Measurements from ENCODE around the gene CRYBG2.

The CRYBG2 gene

DNA sequence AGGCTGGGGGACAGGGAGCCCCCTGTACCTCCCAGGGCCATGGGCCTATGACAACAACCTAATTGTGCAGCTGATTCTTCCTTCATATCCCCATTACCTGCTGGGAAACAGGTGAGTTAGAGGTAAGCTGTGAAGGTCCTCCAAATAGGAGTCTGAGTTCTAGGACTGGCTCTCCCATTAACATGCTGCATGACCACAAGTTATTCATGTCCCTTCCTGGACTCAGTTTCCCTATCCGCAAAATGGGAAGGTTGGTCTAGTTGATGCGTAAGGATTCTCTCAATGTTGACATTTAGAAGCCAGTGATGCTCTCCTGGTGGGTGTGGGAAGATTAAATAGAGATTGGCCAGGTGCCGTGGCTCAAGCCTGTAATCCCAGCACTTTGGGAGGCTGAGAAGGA, 14.6 kb upstream of the CRYBG2 start:
- no peak for DNase-seq (ENCODE audit: low spot score)

DNA sequence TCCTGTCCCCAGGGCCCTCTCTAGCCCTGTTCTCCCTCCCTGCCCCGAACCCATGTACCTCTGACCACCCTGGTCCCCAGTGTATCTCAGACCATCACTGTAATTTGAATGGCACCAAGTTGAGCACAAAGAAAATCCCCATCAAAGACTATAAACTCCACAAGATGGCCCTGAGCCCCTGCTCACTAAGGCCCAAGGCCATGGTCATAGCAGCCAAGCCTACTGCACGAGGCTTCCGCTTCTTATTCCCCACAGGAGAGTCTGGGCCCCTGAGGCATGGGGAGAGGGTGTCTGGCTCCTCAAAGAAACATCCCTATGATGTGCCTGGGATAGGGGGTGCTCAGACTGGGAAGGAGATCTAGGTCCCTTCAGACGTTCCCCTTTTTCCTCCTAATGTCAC, 14.1 kb upstream of the CRYBG2 start:
- DNase-seq (ENCODE audit: low spot score) = no peak

DNA sequence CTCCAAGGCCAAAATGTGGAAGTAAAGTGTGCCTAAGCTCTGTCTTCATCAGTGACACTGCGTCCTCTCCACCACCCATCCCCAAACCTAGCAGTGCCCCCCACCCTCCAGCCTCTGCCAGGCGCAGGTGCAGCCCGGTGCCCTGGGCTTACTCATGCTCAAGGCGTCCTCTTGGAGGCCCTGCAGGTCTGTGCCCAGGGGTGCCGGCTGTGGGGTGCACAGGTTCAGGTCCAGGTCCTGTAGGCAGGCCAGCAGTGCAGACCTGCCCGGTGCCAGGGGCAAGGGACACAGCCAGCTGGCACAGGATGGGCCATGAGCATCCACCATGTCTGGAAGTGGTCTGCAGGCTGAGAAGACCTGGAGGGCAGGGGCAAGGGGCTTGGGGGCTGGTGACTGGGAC, 13.5 kb upstream of the CRYBG2 start:
- DNase-seq (ENCODE audit: low spot score) = no peak

DNA sequence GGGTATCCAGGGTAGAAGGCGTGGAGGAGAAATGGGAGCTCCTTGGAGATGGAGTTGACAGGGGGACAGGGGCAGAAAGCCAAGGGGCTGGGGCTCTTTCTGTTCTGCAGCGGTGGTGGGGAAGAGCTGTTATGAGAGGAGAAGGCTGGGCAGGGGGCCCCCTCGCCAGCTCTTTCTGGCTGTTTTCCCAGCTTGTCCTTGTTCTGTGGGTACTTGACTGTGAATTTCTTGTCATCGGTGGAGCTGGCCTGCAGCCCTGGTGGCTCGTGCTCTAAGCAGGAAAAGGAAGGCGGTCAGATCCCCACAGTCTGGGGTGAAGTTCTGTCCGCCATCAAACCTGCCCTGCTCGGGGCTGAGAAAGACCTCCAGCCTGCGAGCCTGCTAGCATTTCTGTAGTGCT, 11.0 kb upstream of the CRYBG2 start:
- DNase-seq (ENCODE audit: low spot score) = no peak

DNA sequence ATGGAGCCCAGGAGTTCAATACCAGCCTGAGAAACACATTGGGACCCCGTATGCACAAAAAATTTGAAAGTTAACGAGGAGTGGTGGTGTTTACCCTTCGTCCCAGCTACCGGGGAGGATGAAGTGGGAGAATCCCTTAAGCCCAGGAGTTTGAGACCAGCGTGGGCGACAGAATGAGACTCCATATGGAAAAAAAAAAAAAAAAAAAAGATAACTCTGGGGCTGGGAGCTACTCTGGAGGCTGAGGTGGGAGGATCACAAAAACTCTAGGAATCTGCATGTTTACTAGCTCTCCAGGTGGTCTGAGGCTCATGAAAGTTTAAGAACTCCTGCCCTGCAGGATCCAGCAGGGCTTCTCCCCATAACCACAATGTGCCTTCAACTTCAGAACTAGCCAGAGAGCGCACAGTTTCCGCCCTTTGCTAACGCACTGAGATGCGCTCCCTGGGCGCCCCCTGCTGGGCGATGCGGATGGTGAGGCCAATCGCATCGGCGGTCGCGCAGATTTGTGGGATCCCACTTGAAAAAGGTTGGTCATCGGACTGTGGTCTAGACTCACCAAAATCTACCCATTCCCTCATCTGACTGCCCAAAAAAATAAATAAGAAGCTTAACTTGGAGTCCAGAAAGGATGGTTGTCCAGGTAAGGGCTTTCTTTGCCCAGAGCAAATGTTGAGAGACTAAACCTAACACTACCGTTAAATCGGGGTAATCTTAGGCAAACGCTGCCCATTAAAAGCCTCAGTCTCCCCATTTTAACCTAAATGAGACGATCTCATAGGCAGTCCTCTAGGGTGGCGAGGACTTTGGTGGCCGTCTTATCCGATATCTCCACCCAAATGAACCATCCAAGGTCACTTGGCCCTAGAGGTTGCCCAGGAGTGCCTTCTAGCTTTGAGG, 9.9 kb upstream of the CRYBG2 start:
- peak; percentile 59 for DNase-seq (ENCODE audit: low spot score)

DNA sequence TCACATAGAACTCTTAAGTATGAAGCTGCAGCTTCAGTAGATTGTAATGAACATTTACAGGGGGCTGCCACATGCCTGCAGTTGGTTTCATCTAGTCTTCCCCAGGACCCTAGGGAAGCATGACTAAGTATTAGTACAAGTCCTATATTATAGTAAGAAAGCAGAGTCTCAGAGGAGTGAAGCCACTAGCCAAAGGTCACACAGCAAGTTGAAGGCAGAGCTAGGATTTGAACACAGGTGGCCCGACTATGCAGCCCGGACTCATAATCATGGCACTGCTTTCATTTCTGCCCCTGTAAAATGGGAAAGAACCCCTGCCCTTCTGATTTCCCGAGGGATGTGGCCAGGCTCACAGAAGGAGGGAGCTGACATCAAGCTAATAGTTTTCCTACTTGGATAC, 8.4 kb upstream of the CRYBG2 start:
- no peak for DNase-seq (ENCODE audit: low spot score)

DNA sequence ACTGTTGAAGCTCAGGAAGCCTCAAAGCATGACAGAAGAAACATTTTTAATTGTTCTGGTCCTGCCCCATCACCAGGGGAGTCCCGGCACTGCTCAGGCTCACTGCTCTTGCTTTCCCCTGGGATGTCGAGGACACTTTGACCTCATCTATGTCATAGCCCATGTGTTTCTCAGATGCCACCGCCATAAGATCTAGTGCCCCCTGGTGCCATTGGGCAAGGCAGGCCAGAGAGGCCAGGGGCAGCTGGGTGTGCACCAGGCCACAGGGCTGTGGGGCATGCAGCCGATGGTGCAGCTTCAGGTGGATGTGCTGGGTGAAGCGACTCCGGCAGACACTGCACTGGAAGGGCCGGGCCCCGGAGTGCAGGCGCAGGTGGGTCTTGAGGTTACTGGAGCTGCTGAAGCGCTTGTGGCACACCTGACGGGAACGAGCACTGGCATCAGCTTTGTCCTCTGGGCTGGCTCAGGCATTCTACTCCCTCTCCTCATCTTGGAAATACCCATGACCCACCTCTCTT, 7.7 kb upstream of the CRYBG2 start:
- no peak for DNase-seq (ENCODE audit: low spot score)

DNA sequence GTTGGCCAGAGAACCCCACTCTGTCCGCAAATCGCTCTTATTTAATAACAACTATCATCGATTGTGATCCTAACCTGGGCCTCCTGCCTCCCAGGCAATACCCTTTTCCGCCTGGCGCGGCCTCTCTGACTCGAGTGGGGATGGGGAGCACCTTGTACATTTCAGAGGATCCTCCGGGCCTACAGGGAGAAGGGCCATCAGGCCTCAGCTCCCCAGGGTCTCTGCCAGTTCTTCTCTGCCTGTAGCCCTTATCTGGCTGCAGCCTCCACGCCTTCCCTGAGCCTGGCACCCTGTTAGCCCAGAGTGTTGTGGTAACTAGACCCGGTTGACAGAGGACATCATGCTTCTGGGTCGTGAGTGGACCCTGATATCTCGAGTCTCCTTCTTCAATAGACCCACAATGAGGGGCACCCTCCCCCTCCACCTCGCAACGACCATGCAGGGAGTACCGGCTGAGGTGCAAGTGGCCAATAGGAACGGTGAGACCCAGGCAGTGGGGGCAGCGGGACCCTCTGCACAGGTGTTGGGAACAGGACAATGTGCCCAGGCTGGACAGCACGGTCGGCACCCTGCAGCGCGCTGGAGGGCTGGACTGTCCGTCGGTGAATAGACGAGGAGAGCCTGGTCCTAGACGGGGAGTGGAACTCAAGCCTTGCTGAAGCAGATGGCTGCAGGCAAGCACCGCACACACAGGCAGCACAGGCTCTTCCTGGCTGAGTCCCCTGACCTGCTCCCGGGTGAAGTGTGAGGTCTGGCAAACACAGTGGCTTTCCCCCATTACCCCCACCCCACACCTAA, 7.1 kb upstream of the CRYBG2 start:
- no peak for DNase-seq (ENCODE audit: low spot score)

DNA sequence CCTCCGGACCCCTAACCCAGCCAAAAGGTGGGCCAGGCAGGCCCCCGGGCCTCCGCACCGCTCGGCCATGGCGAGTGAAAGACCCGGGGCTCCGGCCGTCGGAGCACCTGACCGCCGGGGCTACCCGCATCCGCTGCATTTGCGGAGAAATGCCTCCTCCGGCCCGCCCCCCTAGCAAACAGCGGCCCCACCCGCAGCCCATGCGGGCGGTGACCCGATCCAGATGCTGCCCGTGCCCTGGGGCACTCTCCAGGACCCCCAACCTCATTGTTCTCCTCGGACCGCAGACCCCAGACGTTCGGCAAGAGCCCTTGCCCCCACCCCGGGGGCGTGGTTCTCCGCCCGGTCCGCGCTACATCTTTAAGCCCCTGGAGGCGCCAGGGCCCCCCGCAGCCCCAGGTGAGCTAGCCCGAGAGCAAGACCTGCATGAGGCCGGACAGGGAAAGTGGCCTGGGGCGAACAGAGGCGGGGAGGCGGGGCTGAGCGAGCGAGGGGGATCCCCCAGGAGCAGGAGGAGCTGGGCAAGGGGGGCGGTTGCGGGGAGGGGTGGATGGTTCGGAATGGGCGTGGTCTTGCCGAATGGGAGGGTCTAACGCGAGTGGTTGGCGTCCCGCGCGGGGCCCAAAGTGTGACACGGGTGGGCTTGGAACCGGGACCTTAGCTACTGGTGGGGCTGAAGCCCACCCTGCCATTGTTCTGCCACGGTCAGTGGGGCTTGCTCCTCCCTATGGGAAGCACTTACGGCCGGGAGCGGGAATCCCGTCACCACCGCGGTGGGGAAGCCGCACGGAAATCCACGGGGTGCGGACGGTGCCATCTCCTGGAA, 6.3 kb upstream of the CRYBG2 start:
- DNase-seq (ENCODE audit: low spot score) = no peak

DNA sequence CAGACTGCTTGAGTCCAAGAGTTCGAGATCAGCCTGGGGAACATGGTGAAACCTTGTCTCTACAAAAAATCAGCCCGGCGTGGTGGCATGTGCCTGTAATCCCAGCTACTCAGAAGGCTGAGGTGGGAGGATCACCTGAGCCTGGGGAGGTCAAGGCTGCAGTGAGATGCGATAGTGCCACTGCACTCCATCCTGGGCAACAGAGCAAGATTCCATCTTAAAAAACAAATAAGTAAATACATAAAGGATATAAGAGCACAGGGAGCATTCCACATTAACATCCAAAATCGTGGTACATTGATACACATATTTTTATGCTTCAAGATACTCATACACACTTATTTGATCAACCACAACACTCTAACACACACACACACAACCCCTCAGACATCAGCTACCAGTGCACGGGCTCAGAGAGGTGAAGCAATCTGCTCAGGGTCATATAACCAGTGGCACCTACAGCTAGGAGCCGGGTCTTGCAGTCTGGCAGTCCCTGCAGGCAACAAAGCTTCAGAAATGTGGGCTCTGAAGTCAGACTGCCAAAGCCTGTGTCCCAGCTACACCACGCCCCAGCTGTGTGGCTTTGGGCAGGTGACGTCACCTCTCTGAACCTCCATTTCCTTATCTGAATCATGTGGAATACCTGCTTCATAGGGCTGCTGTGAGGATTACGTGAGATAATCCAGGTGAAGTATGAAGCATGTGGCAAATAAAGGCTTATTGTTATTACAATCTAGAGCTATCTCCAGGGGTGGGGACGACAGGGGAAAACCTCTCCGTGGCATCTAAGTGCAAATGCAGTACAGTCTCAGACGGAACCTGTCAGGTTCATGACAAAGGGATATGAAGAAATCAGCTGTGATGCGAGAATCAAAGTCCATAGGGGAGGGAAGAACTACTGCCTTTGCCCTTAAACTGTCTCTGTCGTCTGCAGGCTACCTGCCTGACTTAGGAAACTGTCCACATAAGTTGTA, 4.8 kb upstream of the CRYBG2 start:
- DNase-seq (ENCODE audit: low spot score) = no peak

DNA sequence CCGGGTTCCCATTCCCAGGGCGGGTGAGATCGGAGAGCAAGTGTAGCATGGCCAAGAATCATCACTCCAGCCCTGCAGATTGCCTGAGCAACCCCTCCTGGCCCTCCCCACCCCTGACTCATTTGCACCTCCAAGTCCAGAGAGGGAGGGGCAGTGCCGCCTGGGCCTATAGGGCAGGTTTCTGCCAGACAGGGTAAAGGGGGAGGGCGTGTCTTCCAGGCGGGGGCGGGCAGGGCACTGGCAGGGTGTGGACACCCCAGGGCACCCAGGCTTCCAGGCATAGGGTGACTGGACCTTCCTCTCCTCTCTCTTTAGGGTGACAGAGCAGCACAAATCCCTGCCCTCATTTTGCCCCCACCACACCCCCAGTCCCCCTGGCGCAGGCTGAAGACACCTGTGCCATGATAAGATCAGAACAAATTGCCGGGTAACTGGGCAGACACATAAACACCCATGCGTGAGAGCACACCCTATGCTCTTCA, 3.2 kb upstream of the CRYBG2 start:
- no peak for DNase-seq (ENCODE audit: low spot score)

DNA sequence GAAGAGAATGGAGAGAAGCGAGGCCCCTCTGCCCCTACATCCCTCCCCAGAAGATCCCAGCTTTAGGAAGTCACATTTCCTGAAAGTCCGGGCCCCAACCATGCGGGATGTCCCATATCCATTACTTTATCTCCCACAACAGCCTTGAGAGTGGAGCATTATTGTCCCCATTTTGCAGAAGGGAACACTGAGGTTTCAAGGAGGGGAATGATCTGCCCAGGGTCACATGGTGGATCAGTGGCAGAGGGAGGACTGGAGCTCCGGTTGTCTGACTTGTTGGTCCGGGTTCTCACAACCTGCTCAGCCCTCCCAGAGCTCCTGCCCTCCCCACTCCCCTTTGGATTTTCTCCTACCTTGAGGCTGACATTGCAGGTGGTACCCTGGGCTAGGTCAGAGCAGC, 2.2 kb upstream of the CRYBG2 start:
- DNase-seq (ENCODE audit: low spot score) = no peak

DNA sequence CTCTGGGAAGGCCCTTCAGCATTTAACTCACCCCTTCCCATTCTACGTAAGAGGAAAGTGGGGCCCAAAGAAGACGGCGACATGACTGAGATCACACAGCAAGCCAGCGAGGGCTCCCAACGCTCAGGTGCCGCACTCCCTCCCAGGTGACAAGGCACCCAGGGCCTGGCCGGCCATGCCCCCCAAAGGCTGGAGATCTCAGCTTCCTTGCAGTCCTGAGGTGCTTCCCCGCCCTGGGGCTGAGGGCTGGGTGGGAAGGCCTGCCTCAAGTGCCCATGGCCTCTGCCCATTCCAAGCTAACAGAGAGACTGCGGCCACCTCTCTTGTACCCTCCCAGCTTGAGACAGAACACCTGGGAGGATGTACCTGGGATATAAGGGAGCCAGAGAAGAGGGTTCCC, 1.0 kb upstream of the CRYBG2 start:
- DNase-seq (ENCODE audit: low spot score) = no peak

DNA sequence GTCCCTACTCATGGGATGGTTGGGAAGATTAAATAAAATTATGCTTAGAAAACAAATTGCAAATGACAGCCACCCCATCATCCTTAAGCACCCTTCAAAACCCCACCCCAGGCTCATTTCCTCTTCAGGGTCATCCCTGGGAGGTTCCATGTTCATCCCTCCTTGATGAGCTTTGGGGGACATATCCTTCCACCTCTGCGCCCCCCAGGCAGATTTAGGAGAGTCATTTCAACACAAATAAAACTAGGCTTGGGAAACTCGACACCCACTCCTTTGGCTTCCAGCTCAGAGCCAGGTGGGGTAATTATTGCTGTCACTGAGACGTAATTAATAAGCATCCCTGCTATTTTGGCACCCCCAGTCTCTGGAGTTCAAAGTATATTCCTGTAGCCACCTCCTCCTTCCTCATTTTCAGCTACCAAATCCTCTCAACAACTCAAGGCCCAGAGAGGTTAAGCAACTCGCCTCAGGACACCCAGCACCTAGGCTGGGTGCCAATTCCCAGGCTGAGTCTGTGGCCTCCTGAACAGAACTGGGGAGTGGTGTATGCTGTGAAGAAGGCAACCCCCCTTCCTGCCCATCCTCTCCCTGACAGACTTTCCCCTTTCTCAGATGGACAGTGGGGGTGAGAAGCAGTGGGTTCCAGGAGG, 595 bp downstream of the CRYBG2 start:
- DNase-seq (ENCODE audit: low spot score) = no peak

DNA sequence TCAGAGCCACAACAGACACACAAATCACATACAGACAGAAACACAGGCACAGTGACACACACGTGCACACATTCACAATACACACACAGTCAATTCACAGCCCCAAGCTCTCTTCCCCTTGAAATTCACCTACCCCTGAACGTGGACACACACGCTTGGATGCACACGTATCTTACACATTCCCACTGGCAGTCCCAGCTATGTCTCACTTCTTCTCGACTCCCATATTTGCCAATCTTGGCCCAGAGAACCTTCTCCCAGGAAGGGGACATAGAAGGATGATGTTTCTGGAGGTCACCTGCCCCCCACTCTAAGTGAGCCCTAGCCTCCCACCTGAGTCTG, 1.6 kb downstream of the CRYBG2 start:
- DNase-seq (ENCODE audit: low spot score) = no peak

DNA sequence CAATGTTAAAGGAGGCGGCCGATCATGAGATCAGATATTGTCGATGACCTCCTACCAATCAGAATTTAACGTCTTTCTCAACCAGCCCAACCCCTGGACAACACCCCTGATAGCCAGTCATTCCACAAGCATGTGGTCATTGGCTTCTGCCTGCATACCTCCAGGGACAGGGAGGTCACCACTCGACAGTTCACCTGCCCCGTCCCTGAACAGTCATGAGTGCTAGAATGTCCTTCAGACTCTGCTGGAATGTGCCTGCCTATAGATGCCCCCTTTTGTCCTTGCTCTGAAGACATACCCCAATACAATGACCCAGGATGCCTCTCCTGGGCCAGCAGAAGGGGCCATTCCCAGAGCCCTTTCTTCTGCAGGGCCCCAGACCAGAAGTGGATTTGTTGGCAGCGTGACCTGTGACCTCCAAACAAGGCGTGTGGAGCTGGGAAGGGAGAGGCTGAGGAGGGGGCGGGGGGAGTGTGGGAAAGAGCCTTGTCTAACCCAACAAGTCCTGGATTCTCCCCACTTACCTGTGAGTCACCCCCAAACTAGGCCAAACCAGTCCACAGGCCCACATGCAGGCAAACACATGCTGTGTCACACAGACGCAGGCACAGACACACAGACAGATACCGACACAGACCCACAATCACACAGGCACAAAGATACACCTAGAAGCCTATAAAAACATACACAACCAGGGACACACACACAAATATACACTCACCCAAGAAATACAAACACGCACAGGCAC, 2.2 kb downstream of the CRYBG2 start:
- DNase-seq (ENCODE audit: low spot score) = no peak

DNA sequence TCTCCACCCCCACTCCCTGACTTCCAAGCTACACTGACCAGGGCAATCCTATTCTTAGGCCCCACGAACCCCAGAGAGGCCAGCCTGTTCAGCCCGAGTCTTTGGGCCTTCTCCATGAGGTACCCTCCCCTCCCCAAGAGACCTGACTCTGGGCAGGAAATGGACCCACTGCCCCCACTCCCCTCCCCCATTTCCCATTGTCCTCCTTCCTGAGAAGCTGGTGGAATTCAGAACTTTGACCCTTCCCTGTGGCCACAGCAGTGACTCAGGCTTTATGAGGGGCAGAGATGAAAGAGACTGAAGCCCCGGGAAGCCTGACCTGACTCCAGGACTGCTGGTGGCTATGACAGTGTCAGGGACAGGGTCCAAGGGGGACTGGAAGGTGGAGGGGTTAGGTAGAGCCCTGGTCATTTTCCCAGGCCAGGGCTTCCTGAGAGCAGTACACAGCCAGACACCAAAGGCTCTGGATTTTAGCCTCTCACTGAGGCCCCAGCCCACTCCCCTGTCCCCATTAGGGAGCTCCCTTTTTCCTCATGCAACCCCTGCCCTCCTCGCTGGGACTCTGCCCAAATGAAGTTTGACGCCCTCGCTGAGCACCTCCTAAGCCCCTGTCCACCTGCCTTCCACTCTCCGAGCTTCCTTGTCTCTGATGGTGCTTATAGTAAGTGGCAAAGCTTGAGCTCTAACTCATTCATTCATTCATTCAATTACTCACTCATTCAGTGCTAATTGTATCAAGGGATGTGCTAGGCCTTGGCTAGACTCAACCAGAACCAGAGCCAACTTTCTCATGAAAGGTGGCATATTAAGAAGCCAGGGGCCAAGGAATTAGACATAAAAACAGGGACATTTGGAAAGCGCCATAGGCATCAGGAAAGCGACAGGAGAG, 3.0 kb downstream of the CRYBG2 start:
- peak; percentile 84 for DNase-seq (ENCODE audit: low spot score)

DNA sequence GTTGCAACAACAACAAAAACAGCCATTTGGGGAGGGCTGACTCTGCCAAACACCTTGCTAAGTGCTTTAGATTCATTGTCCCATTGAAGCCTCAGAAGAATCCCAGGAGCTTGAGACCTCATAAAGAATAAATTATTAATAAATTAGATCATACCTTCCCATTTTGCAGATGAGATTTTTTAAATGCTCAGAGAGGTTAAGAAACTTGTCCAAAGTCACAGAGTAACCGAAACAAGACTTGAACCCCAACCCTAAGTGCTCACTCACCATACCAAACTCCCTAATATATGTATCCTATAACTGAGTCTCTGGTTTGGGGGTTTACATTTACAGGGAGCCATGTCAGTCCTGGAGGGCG, 3.6 kb downstream of the CRYBG2 start:
- DNase-seq (ENCODE audit: low spot score) = no peak

DNA sequence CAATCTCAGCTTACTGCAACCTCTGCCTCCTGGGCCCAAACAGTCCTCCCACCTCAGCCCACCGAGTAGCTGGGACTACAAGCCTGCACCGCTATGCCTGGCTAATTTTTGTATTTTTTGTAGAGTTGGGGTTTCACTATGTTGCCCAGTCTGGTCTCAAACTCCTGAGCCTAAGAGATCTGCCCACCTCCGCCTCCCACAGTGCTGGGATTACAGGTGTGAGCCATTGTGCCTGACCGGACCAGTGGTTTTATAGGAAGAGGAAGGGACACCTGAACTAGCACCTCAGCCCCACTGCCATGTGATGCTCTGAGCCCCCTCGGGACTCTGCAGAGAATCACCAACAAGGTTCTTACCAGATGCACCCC, 4.1 kb downstream of the CRYBG2 start:
- no peak for DNase-seq (ENCODE audit: low spot score)

All from kidney capillary endothelial cell (primary cell).